ENCODE results near the gene TXLNB. TPM values are rescaled to one million over a fixed set of nuclear protein-coding genes. Genes with fewer than 3 reads are reported as not detected.

Gene TXLNB
- total and polyA plus RNA-seq, 2 of the 13 experiments (the other 11 are each of a cell fraction or from before 2014, with no cell fraction given), result not detected

GRCh38 chr6:139275279-139276055 lies 16.3 kb downstream of the TXLNB start:
- intact Hi-C loops (cut with micrococcal nuclease; ENCODE audit: unreplicated experiment), result no loop called here

DNA sequence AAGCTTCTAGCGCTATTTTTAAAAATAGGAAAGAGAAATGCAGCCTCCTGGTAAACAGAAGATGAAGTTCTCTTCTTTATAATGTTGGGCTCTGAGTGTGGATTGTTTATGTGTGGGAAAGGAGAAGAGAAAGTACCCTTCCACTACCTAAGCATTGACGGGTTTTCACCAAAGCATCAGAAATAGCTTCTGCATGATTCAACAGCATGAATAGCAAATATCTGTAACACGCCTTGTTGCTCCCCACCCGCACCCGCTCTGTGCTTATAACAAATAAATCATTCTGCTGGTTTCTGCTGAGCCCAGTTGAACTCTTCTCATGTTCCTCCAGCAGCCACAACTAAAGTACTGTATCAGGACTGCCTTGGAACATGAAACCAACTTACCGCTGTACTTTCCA lies 20.7 kb downstream of the TXLNB start:
- no peak overlapping the region for H3K4me3 ChIP-seq (replicated peaks in 1 of 3; ENCODE audit: insufficient read depth in 1 of 3, low read depth in 2 of 3, low read length in 3 of 3)
- BruUV-seq (replicated peaks), result no TSS peak
- POLR2A ChIA-PET, result no interaction called here
- FAIRE-seq (no peak), DNase-seq (ENCODE audit: low spot score) (no peak), ATAC-seq (no peak)
- H3K27ac ChIP-seq (ENCODE audit: extremely low read length, insufficient read depth, low read length), result no peak overlapping the region
- H2AFZ ChIP-seq (ENCODE audit: low read length), result no peak overlapping the region
- CTCF ChIA-PET (ENCODE audit: low intra/inter-chr PET ratio, low total read pairs), result no interaction called here
- H3K36me3 ChIP-seq (replicated peaks in 1 of 2; ENCODE audit: control insufficient read depth in 1 of 2, insufficient read depth in 2 of 2, low read length in 2 of 2), result no peaks in the 10 kb centered on the region
- in situ Hi-C loops (cut with HindIII; ENCODE audit: extremely low pct_ligation_motif_present, low pct_unique_long_range_greater_than_20kb) (no loop called here), intact Hi-C loops (cut with micrococcal nuclease; ENCODE audit: unreplicated experiment) (no loop called here)
- H3K9me3 ChIP-seq (ENCODE audit: low read length), result no peaks in the 10 kb centered on the region
- no peaks in the 10 kb centered on the region for H3K79me2 ChIP-seq (ENCODE audit: insufficient read depth, low read length)
- no peaks in the 10 kb centered on the region for H4K20me1 ChIP-seq (ENCODE audit: insufficient read depth, low read length)
- no peak overlapping the region for H3K4me2 ChIP-seq (ENCODE audit: low read depth, low read length)
- 62% methylated on average over 6 of the region's 6 CpGs for WGBS (ENCODE audit: low lambda C conversion rate)
- H3K4me1 ChIP-seq (ENCODE audit: insufficient read depth, low read length), result no peaks in the 10 kb centered on the region
- no peaks in the 10 kb centered on the region for H3K27me3 ChIP-seq (ENCODE audit: control insufficient read depth in 1 of 2, insufficient read depth in 2 of 2, low read length in 2 of 2)
- H3K9ac ChIP-seq (ENCODE audit: insufficient read depth, low read depth, low read length), result no peak overlapping the region
- no peak for TF ChIP-seq ZNF296 (CRISPR knock-in tag; conservative IDR thresholded peaks at IDR 0.05)
- TF ChIP-seq FOSL1 (CRISPR knock-in tag; IDR thresholded peaks at IDR 0.05; ENCODE audit: borderline replicate concordance), result no peak
- TF ChIP-seq ZSCAN30 (CRISPR knock-in tag; IDR thresholded peaks at IDR 0.05), result no peak
- TF ChIP-seq, protein P1, sequence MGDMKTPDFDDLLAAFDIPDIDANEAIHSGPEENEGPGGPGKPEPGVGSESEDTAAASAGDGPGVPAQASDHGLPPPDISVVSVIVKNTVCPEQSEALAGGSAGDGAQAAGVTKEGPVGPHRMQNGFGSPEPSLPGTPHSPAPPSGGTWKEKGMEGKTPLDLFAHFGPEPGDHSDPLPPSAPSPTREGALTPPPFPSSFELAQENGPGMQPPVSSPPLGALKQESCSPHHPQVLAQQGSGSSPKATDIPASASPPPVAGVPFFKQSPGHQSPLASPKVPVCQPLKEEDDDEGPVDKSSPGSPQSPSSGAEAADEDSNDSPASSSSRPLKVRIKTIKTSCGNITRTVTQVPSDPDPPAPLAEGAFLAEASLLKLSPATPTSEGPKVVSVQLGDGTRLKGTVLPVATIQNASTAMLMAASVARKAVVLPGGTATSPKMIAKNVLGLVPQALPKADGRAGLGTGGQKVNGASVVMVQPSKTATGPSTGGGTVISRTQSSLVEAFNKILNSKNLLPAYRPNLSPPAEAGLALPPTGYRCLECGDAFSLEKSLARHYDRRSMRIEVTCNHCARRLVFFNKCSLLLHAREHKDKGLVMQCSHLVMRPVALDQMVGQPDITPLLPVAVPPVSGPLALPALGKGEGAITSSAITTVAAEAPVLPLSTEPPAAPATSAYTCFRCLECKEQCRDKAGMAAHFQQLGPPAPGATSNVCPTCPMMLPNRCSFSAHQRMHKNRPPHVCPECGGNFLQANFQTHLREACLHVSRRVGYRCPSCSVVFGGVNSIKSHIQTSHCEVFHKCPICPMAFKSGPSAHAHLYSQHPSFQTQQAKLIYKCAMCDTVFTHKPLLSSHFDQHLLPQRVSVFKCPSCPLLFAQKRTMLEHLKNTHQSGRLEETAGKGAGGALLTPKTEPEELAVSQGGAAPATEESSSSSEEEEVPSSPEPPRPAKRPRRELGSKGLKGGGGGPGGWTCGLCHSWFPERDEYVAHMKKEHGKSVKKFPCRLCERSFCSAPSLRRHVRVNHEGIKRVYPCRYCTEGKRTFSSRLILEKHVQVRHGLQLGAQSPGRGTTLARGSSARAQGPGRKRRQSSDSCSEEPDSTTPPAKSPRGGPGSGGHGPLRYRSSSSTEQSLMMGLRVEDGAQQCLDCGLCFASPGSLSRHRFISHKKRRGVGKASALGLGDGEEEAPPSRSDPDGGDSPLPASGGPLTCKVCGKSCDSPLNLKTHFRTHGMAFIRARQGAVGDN (CRISPR knock-in tag; IDR thresholded peaks at IDR 0.05), result no peak
- TF ChIP-seq FOXM1 (CRISPR knock-in tag; IDR thresholded peaks at IDR 0.05), result no peak
- TF ChIP-seq, protein P2, sequence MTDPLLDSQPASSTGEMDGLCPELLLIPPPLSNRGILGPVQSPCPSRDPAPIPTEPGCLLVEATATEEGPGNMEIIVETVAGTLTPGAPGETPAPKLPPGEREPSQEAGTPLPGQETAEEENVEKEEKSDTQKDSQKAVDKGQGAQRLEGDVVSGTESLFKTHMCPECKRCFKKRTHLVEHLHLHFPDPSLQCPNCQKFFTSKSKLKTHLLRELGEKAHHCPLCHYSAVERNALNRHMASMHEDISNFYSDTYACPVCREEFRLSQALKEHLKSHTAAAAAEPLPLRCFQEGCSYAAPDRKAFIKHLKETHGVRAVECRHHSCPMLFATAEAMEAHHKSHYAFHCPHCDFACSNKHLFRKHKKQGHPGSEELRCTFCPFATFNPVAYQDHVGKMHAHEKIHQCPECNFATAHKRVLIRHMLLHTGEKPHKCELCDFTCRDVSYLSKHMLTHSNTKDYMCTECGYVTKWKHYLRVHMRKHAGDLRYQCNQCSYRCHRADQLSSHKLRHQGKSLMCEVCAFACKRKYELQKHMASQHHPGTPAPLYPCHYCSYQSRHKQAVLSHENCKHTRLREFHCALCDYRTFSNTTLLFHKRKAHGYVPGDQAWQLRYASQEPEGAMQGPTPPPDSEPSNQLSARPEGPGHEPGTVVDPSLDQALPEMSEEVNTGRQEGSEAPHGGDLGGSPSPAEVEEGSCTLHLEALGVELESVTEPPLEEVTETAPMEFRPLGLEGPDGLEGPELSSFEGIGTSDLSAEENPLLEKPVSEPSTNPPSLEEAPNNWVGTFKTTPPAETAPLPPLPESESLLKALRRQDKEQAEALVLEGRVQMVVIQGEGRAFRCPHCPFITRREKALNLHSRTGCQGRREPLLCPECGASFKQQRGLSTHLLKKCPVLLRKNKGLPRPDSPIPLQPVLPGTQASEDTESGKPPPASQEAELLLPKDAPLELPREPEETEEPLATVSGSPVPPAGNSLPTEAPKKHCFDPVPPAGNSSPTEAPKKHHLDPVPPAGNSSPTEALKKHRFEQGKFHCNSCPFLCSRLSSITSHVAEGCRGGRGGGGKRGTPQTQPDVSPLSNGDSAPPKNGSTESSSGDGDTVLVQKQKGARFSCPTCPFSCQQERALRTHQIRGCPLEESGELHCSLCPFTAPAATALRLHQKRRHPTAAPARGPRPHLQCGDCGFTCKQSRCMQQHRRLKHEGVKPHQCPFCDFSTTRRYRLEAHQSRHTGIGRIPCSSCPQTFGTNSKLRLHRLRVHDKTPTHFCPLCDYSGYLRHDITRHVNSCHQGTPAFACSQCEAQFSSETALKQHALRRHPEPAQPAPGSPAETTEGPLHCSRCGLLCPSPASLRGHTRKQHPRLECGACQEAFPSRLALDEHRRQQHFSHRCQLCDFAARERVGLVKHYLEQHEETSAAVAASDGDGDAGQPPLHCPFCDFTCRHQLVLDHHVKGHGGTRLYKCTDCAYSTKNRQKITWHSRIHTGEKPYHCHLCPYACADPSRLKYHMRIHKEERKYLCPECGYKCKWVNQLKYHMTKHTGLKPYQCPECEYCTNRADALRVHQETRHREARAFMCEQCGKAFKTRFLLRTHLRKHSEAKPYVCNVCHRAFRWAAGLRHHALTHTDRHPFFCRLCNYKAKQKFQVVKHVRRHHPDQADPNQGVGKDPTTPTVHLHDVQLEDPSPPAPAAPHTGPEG (CRISPR knock-in tag; IDR thresholded peaks at IDR 0.05), result no peak

More at GRCh38 chr6:139275279-139276055, 16.3 kb downstream of the TXLNB start:
- 1% methylated on average over 4 of the region's 4 CpGs for WGBS (ENCODE audit: low lambda C conversion rate)
- no peak for FAIRE-seq
- Histone ChIP-seq H3K4me1 (ENCODE audit: insufficient read depth, low read length) (no peaks in the 10 kb centered on the region), H3K27ac (ENCODE audit: extremely low read length, insufficient read depth, low read length) (no peak overlapping the region), H4K20me1 (ENCODE audit: insufficient read depth, low read length) (no peaks in the 10 kb centered on the region), H2AFZ (ENCODE audit: low read length) (no peak overlapping the region), H3K9ac (ENCODE audit: insufficient read depth, low read depth, low read length) (no peak overlapping the region), H3K4me3 (replicated peaks in 1 of 3; ENCODE audit: insufficient read depth in 1 of 3, low read depth in 2 of 3, low read length in 3 of 3) (no peak overlapping the region), H3K79me2 (ENCODE audit: insufficient read depth, low read length) (no peaks in the 10 kb centered on the region), H3K36me3 (replicated peaks in 1 of 2; ENCODE audit: control insufficient read depth in 1 of 2, insufficient read depth in 2 of 2, low read length in 2 of 2) (no peaks in the 10 kb centered on the region), H3K4me2 (ENCODE audit: low read depth, low read length) (no peak overlapping the region), H3K9me3 (ENCODE audit: low read length) (no peaks in the 10 kb centered on the region), H3K27me3 (ENCODE audit: control insufficient read depth in 1 of 2, insufficient read depth in 2 of 2, low read length in 2 of 2) (no peaks in the 10 kb centered on the region)
- in situ Hi-C loops (cut with HindIII; ENCODE audit: extremely low pct_ligation_motif_present, low pct_unique_long_range_greater_than_20kb), result no loop called here
- BruUV-seq (replicated peaks), result no TSS peak
- no peak for DNase-seq (ENCODE audit: low spot score)
- CTCF ChIA-PET (ENCODE audit: low intra/inter-chr PET ratio, low total read pairs), result no interaction called here
- TF ChIP-seq MAFK (conservative IDR thresholded peaks at IDR 0.05 in 1 of 2, IDR thresholded peaks at IDR 0.05 in 1 of 2; ENCODE audit: low read length in 2 of 2) (peak in 1 of 2 experiments; percentile 37; a peak in 1 of 4 replicates), IRX3 (CRISPR knock-in tag; IDR thresholded peaks at IDR 0.05; ENCODE audit: borderline replicate concordance, low read depth) (no peak)
- no peak for ATAC-seq
- POLR2A ChIA-PET, result no interaction called here

Data from HepG2 (cell line).